Heart right ventricle (tissue), 16 donors: ENCODE results near the gene ADAT1. TPM values are rescaled to one million over a fixed set of nuclear protein-coding genes. Genes with fewer than 3 reads are reported as not detected.

ENCODE experiments used
- ATAC-seq, 8 donors: fragments of 200-7000 bp; cut with Tn5 transposase; one replicate each; pipeline ENCODE4 v1.9.1; 2020; ENCODE audit warnings: mild to moderate bottlenecking in 8 of 8, moderate library complexity in 8 of 8, moderate number of reproducible peaks in 1 of 8
- DNase-seq, 2 donors: peaks; one replicate each; pipeline ENCODE4 v3.0.0-alpha.2; 2020
- H3K27ac ChIP-seq, 10 donors: fragments of 200-600 bp; sonication (generic) in 2 of 10; one replicate each; pipeline versions ENCODE4 v1.5.0 to v1.8.0; 2020 to 2022; ENCODE audit warnings: mild to moderate bottlenecking in 3 of 10
- H3K27me3 ChIP-seq, 7 donors: fragments of 200-600 bp; one replicate each; pipeline ENCODE4 v1.8.0; 2021 to 2022; ENCODE audit warnings: mild to moderate bottlenecking in 2 of 7
- H3K36me3 ChIP-seq, 9 donors: fragments of 200-600 bp; sonication (generic) in 1 of 9; one replicate each; pipeline versions ENCODE4 v1.5.0 to v1.8.0; 2020 to 2022; ENCODE audit warnings: mild to moderate bottlenecking in 2 of 9
- H3K4me1 ChIP-seq, 9 donors: fragments of 200-600 bp; sonication (generic) in 1 of 9; one replicate each; pipeline versions ENCODE4 v1.5.0 to v1.8.0; 2020 to 2022; ENCODE audit warnings: mild to moderate bottlenecking in 4 of 9
- H3K4me3 ChIP-seq, 10 donors: fragments of 200-600 bp; sonication (generic) in 2 of 10; one replicate each; pipeline versions ENCODE4 v1.5.0 to v1.8.0; 2020 to 2022; ENCODE audit warnings: mild to moderate bottlenecking in 7 of 10, moderate library complexity in 2 of 10
- H3K9me3 ChIP-seq, 11 donors: fragments of 200-600 bp in 10 of 11; sonication (generic) in 2 of 11; one replicate each; pipeline versions ENCODE4 v1.5.0 to v1.8.0; 2013 to 2022; ENCODE audit warnings: mild to moderate bottlenecking in 2 of 11, control low read depth in 1 of 11, moderate library complexity in 1 of 11
- WGBS, 2 donors: extraction: QIAGEN DNeasy Blood & Tissue Kit; methylation state at CpG; one replicate each; pipeline ENCODE4 v1.1.7; 2013; ENCODE audit warnings: inconsistent platforms in 1 of 2; 5-methylcytosine and 5-hydroxymethylcytosine counted together
- intact Hi-C, 10 donors: fragments of 100-400 bp; cut with DNase I; formaldehyde crosslinking; loops; one replicate each; pipeline versions ENCODE4 v1.11.1 to v1.14.2; 2022
- polyA plus RNA-seq, 2 donors: library from polyadenylated mRNA; stranded (reverse); fragments of 200-250 nt; gene quantifications; one replicate each; pipeline ENCODE4 v1.2.3, GENCODE V29; 2013
- total RNA-seq, 10 donors: library from RNA; stranded (reverse); fragmentation: NEBNext Ultra II Directional in 3 of 10; extraction: Animal tissue kit (Norgen Biotek cat#: 25700) in 3 of 10; gene quantifications; one replicate each; pipeline versions ENCODE4 v1.2.1 to v1.2.4, GENCODE V29; 2021 to 2023
- TF ChIP-seq, protein P1 (sequence below), 9 donors: fragments of 200-600 bp; sonication (generic) in 2 of 9; IDR thresholded peaks; one replicate each; pipeline versions ENCODE4 v1.5.0 to v1.8.0; 2021 to 2022; ENCODE audit warnings: antibody characterized with exemption in 9 of 9, mild to moderate bottlenecking in 5 of 9, moderate library complexity in 1 of 9
- donor health status: Arrhythmogenic right ventricular cardiomyopathy.
- donor health status: ischemic (EF 13 %, LVEDD 7.1; RV severe dilation, severe dysfunction).
- donor health status: healthy with polysubstance abuse.
- donor health status: DM: no; HTN: yes; CAD: no.
- donor health status: DM: no; HTN: no; CAD: no.
- donor health status: ischemic (EF 25% LVEDD 6.9; RV normal size, moderate dysfunction).
- donor health status: ischemic (EF 25% LVEDD 5.7; RV mildly dilated, moderate dysfunction).
- donor health status: healthy.
- donor health status: DM: yes; HTN: yes; CAD: no.
- donor health status: Ischemic cardiomyopathy.
- donor health status: ischemic (EF 35%, LVEDD 5.7; RV mildly dilated, moderate dysfunction).
- donor health status: nonischemic (EF 11% LVEDD 7.7; RV severe dilation, severe dysfunction).
- donor health status: DM: yes; HTN: yes; CAD: no.
- donor health status: PGD.
- donor health status: ischemic (EF 29% LVEDD 5.4; RV normal size, mild dysfunction).
- donor health status: nonischemic (EF 23%, LVEDD 6.1; RV moderate dilation, normal function).

Gene ADAT1
- total and polyA plus RNA-seq, 12 donors, result 6.1 to 30.6 (median 20.5) TPM

DNA sequence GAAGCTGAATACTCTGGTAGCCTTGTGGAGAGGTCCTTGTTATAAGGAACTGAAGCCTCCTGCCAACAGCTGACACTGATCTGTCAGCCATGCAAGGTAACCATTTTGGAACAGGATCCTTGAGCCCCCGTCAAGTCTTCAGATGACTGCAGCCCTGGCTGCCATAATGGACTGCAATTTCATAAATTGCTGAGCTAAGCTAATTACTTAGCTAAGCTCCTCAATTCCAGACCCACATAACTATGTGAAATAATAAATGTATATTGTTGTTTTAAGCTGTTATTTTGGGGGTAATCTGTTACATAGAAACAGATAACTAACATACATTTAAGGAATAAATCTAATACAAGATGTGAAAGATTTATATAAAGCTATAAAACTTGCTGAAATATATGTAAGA lies 16.6 kb downstream of the ADAT1 start:
- no peaks in the 10 kb centered on the region for H3K4me1 ChIP-seq
- H3K27ac ChIP-seq, result no peak overlapping the region
- no peaks in the 10 kb centered on the region for H3K27me3 ChIP-seq
- WGBS, 2 donors, result 97 to 98% methylated on average over 1 of the region's 1 CpG
- intact Hi-C loops, result no loop called here
- TF ChIP-seq, protein P1, sequence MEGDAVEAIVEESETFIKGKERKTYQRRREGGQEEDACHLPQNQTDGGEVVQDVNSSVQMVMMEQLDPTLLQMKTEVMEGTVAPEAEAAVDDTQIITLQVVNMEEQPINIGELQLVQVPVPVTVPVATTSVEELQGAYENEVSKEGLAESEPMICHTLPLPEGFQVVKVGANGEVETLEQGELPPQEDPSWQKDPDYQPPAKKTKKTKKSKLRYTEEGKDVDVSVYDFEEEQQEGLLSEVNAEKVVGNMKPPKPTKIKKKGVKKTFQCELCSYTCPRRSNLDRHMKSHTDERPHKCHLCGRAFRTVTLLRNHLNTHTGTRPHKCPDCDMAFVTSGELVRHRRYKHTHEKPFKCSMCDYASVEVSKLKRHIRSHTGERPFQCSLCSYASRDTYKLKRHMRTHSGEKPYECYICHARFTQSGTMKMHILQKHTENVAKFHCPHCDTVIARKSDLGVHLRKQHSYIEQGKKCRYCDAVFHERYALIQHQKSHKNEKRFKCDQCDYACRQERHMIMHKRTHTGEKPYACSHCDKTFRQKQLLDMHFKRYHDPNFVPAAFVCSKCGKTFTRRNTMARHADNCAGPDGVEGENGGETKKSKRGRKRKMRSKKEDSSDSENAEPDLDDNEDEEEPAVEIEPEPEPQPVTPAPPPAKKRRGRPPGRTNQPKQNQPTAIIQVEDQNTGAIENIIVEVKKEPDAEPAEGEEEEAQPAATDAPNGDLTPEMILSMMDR (IDR thresholded peaks at IDR 0.05), result no peak
- DNase-seq, result no peak
- H3K9me3 ChIP-seq, result peaks cover 0 to 4% (median 0%) of the 10 kb centered on the region in 11 donors
- H3K36me3 ChIP-seq, result peaks cover 0 to 97% (median 55%) of the 10 kb centered on the region in 9 donors
- no peak for ATAC-seq
- H3K4me3 ChIP-seq, result no peak overlapping the region

- DNase-seq (no peak), ATAC-seq (no peak)
- peaks cover 0 to 7% (median 0%) of the 10 kb centered on the region in 9 donors for H3K4me1 ChIP-seq
- TF ChIP-seq, protein P1 (IDR thresholded peaks at IDR 0.05), result no peak
- H3K4me3 ChIP-seq, result no peak overlapping the region
- H3K27ac ChIP-seq, result no peak overlapping the region
- H3K27me3 ChIP-seq, result no peaks in the 10 kb centered on the region
- H3K9me3 ChIP-seq, result peaks cover 0 to 4% (median 0%) of the 10 kb centered on the region in 11 donors
- peaks cover 0 to 97% (median 51%) of the 10 kb centered on the region in 9 donors for H3K36me3 ChIP-seq
- intact Hi-C loops, result no loop called here
- 90 to 94% methylated on average over 4 of the region's 4 CpGs for WGBS, 2 donors
Observed at GRCh38 chr16:75603241-75603640, 19.8 kb downstream of the ADAT1 start.

DNA sequence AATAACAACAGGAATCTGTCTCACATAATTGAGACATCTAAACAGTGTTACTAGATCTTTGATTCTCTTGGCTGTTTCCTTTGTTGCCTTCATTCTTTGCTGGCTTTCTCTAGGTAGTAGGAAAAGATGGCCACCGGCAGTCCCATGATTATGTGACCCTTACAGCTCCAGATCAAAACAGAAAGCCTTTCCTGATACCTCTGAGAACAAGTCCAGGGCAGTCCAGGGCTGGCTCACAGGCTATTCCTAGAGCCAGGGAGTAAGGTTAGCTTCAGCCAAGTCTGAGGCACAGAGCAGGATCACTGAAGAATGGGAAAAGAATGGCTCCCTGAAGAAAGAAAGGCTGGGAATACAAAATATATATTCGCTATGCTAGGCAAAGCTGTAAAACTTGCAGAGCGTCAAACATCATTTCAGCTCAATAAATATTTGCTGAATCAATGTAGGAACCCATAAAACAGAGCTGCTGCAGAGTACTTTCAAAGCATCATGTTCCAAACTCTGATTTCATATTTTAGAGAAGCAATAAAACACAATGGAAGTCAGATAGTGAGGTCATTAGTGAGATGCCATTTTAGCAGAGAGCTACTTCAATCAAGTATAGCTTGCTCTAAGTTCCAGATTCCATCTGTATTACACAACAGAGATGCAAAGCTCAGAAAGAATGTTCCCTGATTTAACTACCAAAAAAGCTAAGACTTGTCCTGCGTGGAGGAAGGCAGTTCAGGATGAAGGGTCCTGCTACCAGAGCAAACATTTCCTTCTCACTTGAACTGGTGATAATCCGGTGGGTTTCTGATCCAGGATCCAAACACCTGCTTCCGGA lies 23.4 kb downstream of the ADAT1 start:
- Histone ChIP-seq H3K27me3 (no peaks in the 10 kb centered on the region), H3K4me3 (no peak overlapping the region), H3K4me1 (peaks cover 0 to 15% (median 3%) of the 10 kb centered on the region in 9 donors), H3K27ac (peak overlapping the region in 6 of 10 donors; percentile 16 to 76 (median 56)), H3K36me3 (peaks cover 0 to 88% (median 45%) of the 10 kb centered on the region in 9 donors), H3K9me3 (peaks cover 0 to 14% (median 0%) of the 10 kb centered on the region in 11 donors)
- DNase-seq, result no peak
- TF ChIP-seq, protein P1 (IDR thresholded peaks at IDR 0.05), result no peak
- peak in 5 of 8 donors; percentile 68 to 82 (median 81) for ATAC-seq
- intact Hi-C loops, result no loop called here
- 85 to 91% methylated on average over 6 of the region's 6 CpGs for WGBS, 2 donors

DNA sequence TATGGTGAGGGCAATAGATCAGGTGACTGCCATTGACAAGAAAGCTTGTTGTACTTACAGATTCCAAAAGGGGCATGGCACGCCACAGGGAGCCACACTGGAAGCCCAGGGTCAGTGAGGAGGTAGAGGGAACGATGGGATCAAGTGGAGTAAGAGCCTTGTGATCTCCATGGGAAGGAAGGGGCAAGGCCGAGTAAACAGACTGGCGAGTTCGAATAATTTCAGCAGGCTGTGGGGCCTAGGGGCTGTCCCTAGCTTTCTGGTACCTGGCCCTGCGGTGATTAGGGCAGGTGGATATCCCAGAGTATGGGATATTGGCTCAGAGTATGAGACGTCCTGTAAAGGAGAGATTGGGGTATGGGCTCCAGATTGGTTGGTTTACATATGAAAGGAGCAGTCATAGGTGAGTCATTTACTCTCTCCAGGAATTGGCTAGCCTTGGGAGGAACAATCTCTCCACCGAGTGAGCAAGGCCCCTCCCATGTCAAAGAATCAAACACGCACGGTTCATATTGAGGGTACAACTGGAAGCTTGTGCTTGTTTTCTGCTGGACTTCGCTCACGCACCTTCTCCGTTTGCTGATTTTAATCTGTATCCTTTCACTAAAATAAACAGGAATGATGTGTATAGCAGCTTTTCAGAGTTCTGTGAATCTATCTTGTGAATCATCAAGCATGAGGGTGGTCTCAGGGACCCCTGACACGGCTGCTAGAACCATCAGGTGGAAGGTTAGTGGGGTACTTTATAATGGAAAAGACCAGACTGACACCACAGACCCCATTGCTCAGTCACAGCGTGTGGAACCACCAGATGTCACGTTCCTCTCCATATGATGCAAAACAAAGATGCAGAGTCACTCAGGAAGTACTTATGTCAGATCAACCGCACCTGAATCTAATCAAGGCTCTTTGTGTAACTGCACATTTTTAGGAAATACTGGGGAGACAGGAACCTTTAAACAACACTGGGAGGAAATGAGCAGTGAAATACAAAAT lies 29.0 kb downstream of the ADAT1 start:
- ATAC-seq (peak in 2 of 8 donors; percentile 12 to 21), DNase-seq (no peak)
- TF ChIP-seq, protein P1 (IDR thresholded peaks at IDR 0.05), result no peak
- H3K27ac ChIP-seq, result peak overlapping the region in 8 of 10 donors; percentile 45 to 94 (median 60)
- peaks cover 3 to 62% (median 53%) of the 10 kb centered on the region in 9 donors for H3K4me1 ChIP-seq
- peaks cover 0 to 9% (median 0%) of the 10 kb centered on the region in 11 donors for H3K9me3 ChIP-seq
- intact Hi-C loops, result no loop called here
- no peaks in the 10 kb centered on the region for H3K27me3 ChIP-seq
- H3K36me3 ChIP-seq, result peaks cover 0 to 35% (median 0%) of the 10 kb centered on the region in 9 donors
- WGBS, 2 donors, result 69 to 75% methylated on average over 17 of the region's 17 CpGs
- H3K4me3 ChIP-seq, result no peak overlapping the region
